Skin epidermis (tissue), 12 donors: Measurements from ENCODE around the gene ZNF709.
"Not testable (repeated sequence)": the region's sequence is repeated elsewhere in the genome, so short reads cannot be mapped to it uniquely, and the experiment has no call there.

ENCODE experiments used
- H3K27ac ChIP-seq, 21 experiments: fragments of 200-600 bp; sonication (generic) in 11 of 21; one replicate each; pipeline ENCODE4 v1.5.0; 2020; ENCODE audit warnings: mild to moderate bottlenecking in 3 of 21, inconsistent platforms in 2 of 21, moderate library complexity in 2 of 21
- H3K4me3 ChIP-seq, 7 experiments: fragments of 200-600 bp; sonication (generic) in 2 of 7; one replicate each; pipeline ENCODE4 v1.5.0; 2020; ENCODE audit warnings: inconsistent platforms in 2 of 7, mild to moderate bottlenecking in 2 of 7, moderate library complexity in 1 of 7

ZNF709 gene

GRCh38 chr19:12484371-12485051 lies at the start of gene ZNF709:
Gene ZNF709, minus strand, starts transcription at chr19:12484816. Its CDS starts 159 bp downstream, at chr19:12484657.
- peak within 1 kb of the TSS; percentile 62 to 97 (median 75) for H3K4me3 ChIP-seq

GRCh38 chr19:12527034-12527836 lies 42.6 kb upstream of the ZNF709 start:
- no peak overlapping the region for H3K4me3 ChIP-seq
- H3K27ac ChIP-seq, result no peak overlapping the region

More at GRCh38 chr19:12484371-12485051, at the start of gene ZNF709:
- peak within 1 kb of the TSS in 20 of 21 experiments; percentile 2 to 88 (median 75) for H3K27ac ChIP-seq

- H3K27ac ChIP-seq, result no peak overlapping the region
- no peak overlapping the region for H3K4me3 ChIP-seq
Observed at GRCh38 chr19:12526542-12526941, 41.9 kb upstream of the ZNF709 start.

GRCh38 chr19:12521996-12522395 lies 37.4 kb upstream of the ZNF709 start:
- no peak overlapping the region for H3K27ac ChIP-seq
- H3K4me3 ChIP-seq, result no peak overlapping the region

- Histone ChIP-seq H3K4me3 (no peak overlapping the region), H3K27ac (no peak overlapping the region)
Observed at GRCh38 chr19:12513531-12514061, 29.0 kb upstream of the ZNF709 start.

GRCh38 chr19:12497032-12497431 lies 12.4 kb upstream of the ZNF709 start:
- Histone ChIP-seq H3K27ac (no peak overlapping the region), H3K4me3 (no peak overlapping the region)

- no peak overlapping the region for H3K27ac ChIP-seq
- no peak overlapping the region for H3K4me3 ChIP-seq
Observed at GRCh38 chr19:12496480-12496879, 11.9 kb upstream of the ZNF709 start.

GRCh38 chr19:12495002-12495802 lies 10.6 kb upstream of the ZNF709 start:
- H3K27ac ChIP-seq, result peak overlapping the region in 18 of 21 experiments; percentile 13 to 90 (median 72)

GRCh38 chr19:12494260-12494860 lies 9.7 kb upstream of the ZNF709 start:
- Histone ChIP-seq H3K4me3 (no peak overlapping the region), H3K27ac (peak overlapping the region in 1 of 21 experiments; percentile 90)

More at GRCh38 chr19:12495002-12495802, 10.6 kb upstream of the ZNF709 start:
- H3K4me3 ChIP-seq, result peak overlapping the region; percentile 36 to 65 (median 44)

- not testable (repeated sequence) for H3K27ac ChIP-seq, H3K4me3 ChIP-seq
Observed at GRCh38 chr19:12486265-12486783, 1.7 kb upstream of the ZNF709 start.

GRCh38 chr19:12485571-12485970 lies 955 bp upstream of the ZNF709 start:
- H3K4me3 ChIP-seq, result no peak overlapping the region
- H3K27ac ChIP-seq, result peak overlapping the region in 1 of 21 experiments; percentile 80

GRCh38 chr19:12485052-12485416 lies 418 bp upstream of the ZNF709 start:
- peak overlapping the region; percentile 62 to 97 (median 75) for H3K4me3 ChIP-seq
- peak overlapping the region in 16 of 21 experiments; percentile 31 to 88 (median 76) for H3K27ac ChIP-seq

GRCh38 chr19:12484011-12484370 lies 625 bp downstream of the ZNF709 start:
- peak overlapping the region in 19 of 21 experiments; percentile 2 to 88 (median 75) for H3K27ac ChIP-seq
- H3K4me3 ChIP-seq, result peak overlapping the region; percentile 62 to 97 (median 75)

GRCh38 chr19:12482509-12482886 lies 2.1 kb downstream of the ZNF709 start:
- no peak overlapping the region for H3K4me3 ChIP-seq
- H3K27ac ChIP-seq, result no peak overlapping the region

GRCh38 chr19:12481781-12482508 lies 2.7 kb downstream of the ZNF709 start:
- no peak overlapping the region for H3K27ac ChIP-seq
- H3K4me3 ChIP-seq, result no peak overlapping the region

- H3K4me3 ChIP-seq, result no peak overlapping the region
- no peak overlapping the region for H3K27ac ChIP-seq
Observed at GRCh38 chr19:12478234-12478941, 6.2 kb downstream of the ZNF709 start.

GRCh38 chr19:12467651-12468050 lies 17.0 kb downstream of the ZNF709 start:
- not testable (repeated sequence) for H3K27ac ChIP-seq, H3K4me3 ChIP-seq

- Histone ChIP-seq H3K27ac (no peak overlapping the region), H3K4me3 (no peak overlapping the region)
Observed at GRCh38 chr19:12465211-12465610, 19.4 kb downstream of the ZNF709 start.
